Heart left ventricle (tissue), 13 donors: ENCODE results near the gene MRPL11.

Experiments used
- CTCF ChIP-seq, 12 donors: fragments of 200-600 bp; sonication (generic) in 4 of 12; IDR thresholded peaks; one replicate each; pipeline versions ENCODE4 v1.5.0 to v1.8.0; 2018 to 2022; ENCODE audit warnings: antibody characterized with exemption in 12 of 12, mild to moderate bottlenecking in 5 of 12
- POLR2A ChIP-seq, 2 donors: fragments of 450-650 bp; IDR thresholded peaks; one replicate each; pipeline ENCODE4 v1.6.1; 2017; ENCODE audit warnings: antibody characterized with exemption in 2 of 2, mild to moderate bottlenecking in 2 of 2, moderate library complexity in 2 of 2
- donor health status: ischemic (EF 13 %, LVEDD 7.1; RV severe dilation, severe dysfunction).
- donor health status: DM: no; HTN: yes; CAD: no.
- donor health status: DM: no; HTN: no; CAD: no.
- donor health status: ischemic (EF 25% LVEDD 6.9; RV normal size, moderate dysfunction).
- donor health status: ischemic (EF 25% LVEDD 5.7; RV mildly dilated, moderate dysfunction).
- donor health status: ischemic (EF 35%, LVEDD 5.7; RV mildly dilated, moderate dysfunction).
- donor health status: nonischemic (EF 11% LVEDD 7.7; RV severe dilation, severe dysfunction).
- donor health status: DM: yes; HTN: yes; CAD: no.
- donor health status: PGD.
- donor health status: ischemic (EF 29% LVEDD 5.4; RV normal size, mild dysfunction).
- donor health status: nonischemic (EF 23%, LVEDD 6.1; RV moderate dilation, normal function).

GRCh38 chr11:66418986-66419308, 19.7 kb downstream of the MRPL11 start:
- TF ChIP-seq CTCF (IDR thresholded peaks at IDR 0.05) (no peak), POLR2A (IDR thresholded peaks at IDR 0.05) (no peak)
